Measurements from ENCODE around the gene AP5Z1. TPM values are rescaled to one million over a fixed set of nuclear protein-coding genes. Genes with fewer than 3 reads are reported as not detected.
A peak's percentile ranks its signal among the peaks of the same experiment; 100 is the strongest.

AP5Z1 gene
- total RNA-seq, 4 donors from 2014 or later: 19.7 to 35.4 (median 25.4) TPM

DNA sequence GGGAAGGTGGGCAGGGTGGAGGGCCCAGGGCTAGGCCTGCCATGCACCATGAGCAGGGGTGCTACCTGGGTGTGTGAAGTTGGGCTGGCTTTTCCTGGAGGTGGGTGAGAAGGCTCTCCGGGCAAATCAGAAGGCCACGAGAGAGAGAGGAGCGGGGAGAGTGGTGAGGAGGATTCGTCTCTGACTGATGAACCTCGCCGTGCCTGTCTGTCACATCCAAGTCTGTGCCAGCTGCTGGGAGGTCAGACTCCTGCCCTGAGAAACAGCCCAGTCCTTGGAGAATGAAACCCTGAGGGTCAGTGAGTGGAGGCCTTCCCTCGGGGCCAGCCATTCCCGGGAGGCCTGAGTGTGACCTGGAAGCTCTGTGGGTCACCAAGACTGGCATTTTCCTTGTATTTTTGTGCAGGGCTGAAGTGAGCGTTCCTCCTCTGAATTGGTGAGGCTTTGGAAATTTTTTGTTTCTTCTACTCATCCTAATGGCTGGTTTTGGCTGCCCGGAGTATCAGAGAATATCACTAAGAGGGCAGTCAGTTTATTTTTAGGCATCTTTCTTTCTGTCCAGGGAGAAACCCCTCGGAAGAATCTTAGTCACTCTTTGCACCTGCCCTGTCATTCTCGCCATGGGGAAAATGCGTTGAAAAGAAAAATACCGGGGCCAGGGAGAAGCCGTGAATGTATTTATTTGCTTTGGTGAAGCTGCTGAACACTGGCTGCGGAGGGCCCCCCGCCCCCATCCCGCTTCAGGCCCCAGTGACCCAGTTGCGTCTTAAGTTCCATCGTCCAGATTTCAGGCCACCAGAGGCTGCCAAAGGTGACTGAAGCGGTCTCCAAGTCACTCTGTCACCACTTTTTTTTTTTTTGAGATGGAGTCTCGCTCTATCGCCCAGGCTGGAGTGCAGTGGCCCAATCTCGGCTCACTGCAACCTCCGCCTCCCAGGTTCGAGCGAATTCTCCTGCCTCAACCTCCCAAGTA, 6.5 kb upstream of the AP5Z1 start:
- no peak for TF ChIP-seq POLR2A (IDR thresholded peaks at IDR 0.05)
- TF ChIP-seq, protein P1, sequence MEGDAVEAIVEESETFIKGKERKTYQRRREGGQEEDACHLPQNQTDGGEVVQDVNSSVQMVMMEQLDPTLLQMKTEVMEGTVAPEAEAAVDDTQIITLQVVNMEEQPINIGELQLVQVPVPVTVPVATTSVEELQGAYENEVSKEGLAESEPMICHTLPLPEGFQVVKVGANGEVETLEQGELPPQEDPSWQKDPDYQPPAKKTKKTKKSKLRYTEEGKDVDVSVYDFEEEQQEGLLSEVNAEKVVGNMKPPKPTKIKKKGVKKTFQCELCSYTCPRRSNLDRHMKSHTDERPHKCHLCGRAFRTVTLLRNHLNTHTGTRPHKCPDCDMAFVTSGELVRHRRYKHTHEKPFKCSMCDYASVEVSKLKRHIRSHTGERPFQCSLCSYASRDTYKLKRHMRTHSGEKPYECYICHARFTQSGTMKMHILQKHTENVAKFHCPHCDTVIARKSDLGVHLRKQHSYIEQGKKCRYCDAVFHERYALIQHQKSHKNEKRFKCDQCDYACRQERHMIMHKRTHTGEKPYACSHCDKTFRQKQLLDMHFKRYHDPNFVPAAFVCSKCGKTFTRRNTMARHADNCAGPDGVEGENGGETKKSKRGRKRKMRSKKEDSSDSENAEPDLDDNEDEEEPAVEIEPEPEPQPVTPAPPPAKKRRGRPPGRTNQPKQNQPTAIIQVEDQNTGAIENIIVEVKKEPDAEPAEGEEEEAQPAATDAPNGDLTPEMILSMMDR (IDR thresholded peaks at IDR 0.05): no peak
- no peaks in the 10 kb centered on the region for H3K9me3 ChIP-seq
- H3K4me1 ChIP-seq: peaks cover 5 to 19% of the 10 kb centered on the region in 2 donors
- no peak overlapping the region for H3K4me3 ChIP-seq (replicated peaks in 1 of 3)
- H3K27me3 ChIP-seq: no peaks in the 10 kb centered on the region
- H3K27ac ChIP-seq: peak overlapping the region in 2 of 3 donors; percentile 20 to 21
- DNase-seq: no peak
- peaks cover 5 to 9% of the 10 kb centered on the region in 2 donors for H3K36me3 ChIP-seq
- intact Hi-C loops (cut with DNase I): no loop called here
- 85 to 92% methylated on average over 27 of the region's 27 CpGs for WGBS, 2 donors

DNA sequence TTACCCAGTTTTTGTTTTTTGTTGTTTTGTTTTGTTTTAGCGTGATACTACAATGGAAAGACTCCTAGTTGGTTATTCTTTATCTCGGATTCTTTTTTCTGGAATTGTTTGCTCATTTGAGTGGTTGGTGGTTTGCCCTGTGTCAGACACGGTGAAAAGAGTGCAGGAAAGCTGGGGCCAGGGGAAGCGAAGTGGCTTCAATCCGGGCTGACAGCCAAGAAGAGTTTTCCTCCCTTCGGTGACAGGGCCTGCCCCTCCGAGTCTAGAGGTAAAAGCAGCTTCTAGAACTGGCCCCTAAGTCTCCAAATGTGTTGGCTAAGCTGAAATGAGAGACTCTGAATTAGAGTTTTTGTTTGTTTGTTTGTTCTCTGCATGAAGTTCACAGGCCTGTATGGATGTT, 5.7 kb upstream of the AP5Z1 start:
- WGBS, 2 donors: 16 to 18% methylated on average over 7 of the region's 7 CpGs
- TF ChIP-seq, protein P1 (IDR thresholded peaks at IDR 0.05): no peak
- no peak for TF ChIP-seq POLR2A (IDR thresholded peaks at IDR 0.05)
- H3K27me3 ChIP-seq: no peaks in the 10 kb centered on the region
- no peak overlapping the region for H3K4me3 ChIP-seq (replicated peaks in 1 of 3)
- peaks cover 0 to under 1% of the 10 kb centered on the region in 2 donors for H3K36me3 ChIP-seq
- DNase-seq: peak; percentile 60 to 65
- intact Hi-C loops (cut with DNase I): no loop called here
- H3K27ac ChIP-seq: peak overlapping the region in 2 of 3 donors; percentile 20 to 21
- no peaks in the 10 kb centered on the region for H3K9me3 ChIP-seq
- peaks cover 7 to 26% of the 10 kb centered on the region in 2 donors for H3K4me1 ChIP-seq

DNA sequence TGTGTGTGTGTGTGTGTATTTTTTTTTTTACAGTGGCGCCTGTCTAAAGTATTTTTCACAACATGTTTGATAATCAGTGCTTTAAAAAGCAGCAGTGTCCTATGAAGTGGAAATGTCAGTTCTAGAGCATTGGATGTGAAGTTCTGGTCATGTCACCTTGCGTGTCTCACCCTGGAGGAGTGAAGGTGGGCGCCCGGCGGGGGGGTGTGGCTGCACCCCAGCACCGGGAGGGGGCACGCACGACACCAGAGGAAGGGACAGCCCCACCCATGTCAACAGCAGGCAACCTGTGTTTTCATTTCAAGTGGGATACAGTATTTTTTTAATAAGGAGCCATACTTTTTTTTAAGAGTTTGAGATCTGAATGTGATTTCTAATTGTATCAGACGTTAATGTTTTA, 4.5 kb upstream of the AP5Z1 start:
- Histone ChIP-seq H3K27me3 (no peaks in the 10 kb centered on the region), H3K4me1 (peaks cover 8 to 26% of the 10 kb centered on the region in 2 donors), H3K9me3 (no peaks in the 10 kb centered on the region), H3K4me3 (replicated peaks in 1 of 3) (no peak overlapping the region), H3K27ac (no peak overlapping the region), H3K36me3 (no peaks in the 10 kb centered on the region)
- no peak for DNase-seq
- intact Hi-C loops (cut with DNase I): no loop called here
- no peak for TF ChIP-seq POLR2A (IDR thresholded peaks at IDR 0.05)
- TF ChIP-seq, protein P1 (IDR thresholded peaks at IDR 0.05): no peak
- 87 to 91% methylated on average over 9 of the region's 9 CpGs for WGBS, 2 donors

DNA sequence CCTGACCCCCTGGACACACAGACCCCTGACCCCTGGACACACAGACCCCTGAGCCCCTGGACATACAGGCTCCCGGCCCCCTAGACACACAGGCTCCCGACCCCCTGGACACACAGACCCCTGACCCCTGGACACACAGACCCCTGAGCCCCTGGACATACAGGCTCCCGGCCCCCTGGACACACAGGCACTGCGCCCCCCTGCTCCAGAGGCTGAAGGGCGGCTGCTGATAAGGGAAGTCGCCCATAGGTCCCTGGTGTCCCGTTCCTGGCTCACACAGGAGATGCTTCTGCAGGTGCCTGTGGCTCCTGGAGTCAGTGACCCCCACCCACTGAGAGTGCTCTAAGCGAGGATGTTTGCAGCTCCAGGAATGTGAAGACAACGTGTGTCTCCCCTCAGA, 3.7 kb upstream of the AP5Z1 start:
- TF ChIP-seq, protein P1 (IDR thresholded peaks at IDR 0.05): no peak
- TF ChIP-seq POLR2A (IDR thresholded peaks at IDR 0.05): no peak
- DNase-seq: no peak
- Histone ChIP-seq H3K27ac (no peak overlapping the region), H3K9me3 (no peaks in the 10 kb centered on the region), H3K36me3 (no peaks in the 10 kb centered on the region), H3K4me3 (replicated peaks in 1 of 3) (no peak overlapping the region), H3K4me1 (peaks cover 15 to 28% of the 10 kb centered on the region in 2 donors), H3K27me3 (no peaks in the 10 kb centered on the region)
- intact Hi-C loops (cut with DNase I): no loop called here
- 100% methylated on average over 1 of the region's 9 CpGs; no CpG with 5 or more reads in 1 of the 2 donors for WGBS, 2 donors

DNA sequence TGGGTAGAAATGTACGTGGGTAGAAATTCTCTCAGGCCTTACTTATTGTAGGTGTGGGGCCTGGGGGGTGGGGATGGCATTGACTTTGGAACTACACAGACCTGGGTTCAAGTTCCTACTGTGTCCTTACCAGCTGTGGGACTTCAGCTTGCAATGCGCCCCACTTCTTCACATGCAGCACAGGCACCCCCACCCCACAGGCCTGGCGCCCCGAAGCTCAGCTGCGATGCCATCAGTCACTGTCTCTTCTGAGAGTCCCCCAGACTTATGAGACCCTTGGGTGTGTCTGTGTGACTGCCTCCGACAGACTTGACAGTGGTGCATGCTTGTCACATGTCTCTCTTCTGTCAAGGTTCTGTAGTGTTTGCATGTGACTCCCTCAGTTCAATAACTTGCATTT, 3.1 kb upstream of the AP5Z1 start:
- TF ChIP-seq, protein P1 (IDR thresholded peaks at IDR 0.05): no peak
- TF ChIP-seq POLR2A (IDR thresholded peaks at IDR 0.05): no peak
- H3K27me3 ChIP-seq: no peaks in the 10 kb centered on the region
- H3K9me3 ChIP-seq: no peaks in the 10 kb centered on the region
- H3K4me3 ChIP-seq (replicated peaks in 1 of 3): no peak overlapping the region
- WGBS, 2 donors: 96% methylated on average over 6 of the region's 6 CpGs
- DNase-seq: no peak
- peaks cover 16 to 32% of the 10 kb centered on the region in 2 donors for H3K4me1 ChIP-seq
- H3K27ac ChIP-seq: no peak overlapping the region
- intact Hi-C loops (cut with DNase I): no loop called here
- no peaks in the 10 kb centered on the region for H3K36me3 ChIP-seq
